H7 (cell line): ENCODE data around the gene USP40. TPM values are rescaled to one million over a fixed set of nuclear protein-coding genes. Genes with fewer than 3 reads are reported as not detected.

Source experiments
- DNase-seq: peaks from one replicate; pipeline ENCODE4 v3.0.0; 2012
- H3K27me3 ChIP-seq: 2 replicates; pipeline ENCODE4 v1.6.0; 2011; ENCODE audit warnings: mild to moderate bottlenecking, low read length; ENCODE audit not compliant: control insufficient read depth, insufficient read depth
- H3K36me3 ChIP-seq: replicated peaks from 2 replicates; pipeline ENCODE4 v1.5.1; 2011; ENCODE audit warnings: low read length; ENCODE audit not compliant: control insufficient read depth, insufficient read depth
- H3K4me3 ChIP-seq: 2 replicates; pipeline ENCODE4 v1.5.1; 2011; ENCODE audit warnings: low read depth, mild to moderate bottlenecking, control low read depth, low read length, moderate library complexity; ENCODE audit not compliant: insufficient read depth
- total RNA-seq: library from RNA; depleted of rRNA; stranded (reverse); fragments of >200 nt; shearing (Covaris generic); gene quantifications from 2 replicates; pipeline ENCODE4 v1.2.3, GENCODE V29; 2014

USP40 gene
- total RNA-seq, 1 experiment from 2014 or later, result 10.8 TPM

DNA sequence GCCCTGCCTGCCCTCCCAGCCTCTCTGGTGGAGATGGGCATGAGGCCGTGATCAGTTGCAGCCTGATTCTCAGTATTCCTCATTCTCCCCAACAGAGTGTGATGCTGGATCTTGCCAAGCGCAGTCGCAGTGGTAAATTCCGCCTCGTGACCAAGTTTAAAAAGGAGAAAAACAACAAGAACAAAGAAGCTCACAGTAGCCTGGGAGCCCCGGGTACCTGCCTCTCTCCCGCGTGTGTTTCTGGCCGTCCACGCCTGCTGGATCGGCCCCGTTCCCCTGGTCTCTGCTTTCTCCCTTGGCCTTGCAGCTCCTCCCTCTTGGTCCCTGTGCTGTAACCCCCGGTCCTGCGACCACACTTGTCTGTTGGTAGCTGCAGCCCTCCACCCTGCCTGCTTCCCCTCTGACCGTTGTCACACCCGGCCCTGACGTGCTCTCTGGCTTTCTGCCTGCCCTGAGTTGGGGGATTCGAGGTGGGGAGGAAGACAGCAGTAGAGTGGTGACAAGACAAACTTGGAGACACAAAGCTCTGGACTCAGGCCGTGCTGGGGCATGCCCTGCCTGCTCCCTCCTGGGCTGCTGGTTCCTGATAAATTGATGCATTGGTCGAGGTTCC, 99.5 kb downstream of the USP40 start:
- Histone ChIP-seq H3K27me3 (no peaks in the 10 kb centered on the region), H3K4me3 (no peak overlapping the region), H3K36me3 (peaks cover 4% of the 10 kb centered on the region)
- no peak for DNase-seq

DNA sequence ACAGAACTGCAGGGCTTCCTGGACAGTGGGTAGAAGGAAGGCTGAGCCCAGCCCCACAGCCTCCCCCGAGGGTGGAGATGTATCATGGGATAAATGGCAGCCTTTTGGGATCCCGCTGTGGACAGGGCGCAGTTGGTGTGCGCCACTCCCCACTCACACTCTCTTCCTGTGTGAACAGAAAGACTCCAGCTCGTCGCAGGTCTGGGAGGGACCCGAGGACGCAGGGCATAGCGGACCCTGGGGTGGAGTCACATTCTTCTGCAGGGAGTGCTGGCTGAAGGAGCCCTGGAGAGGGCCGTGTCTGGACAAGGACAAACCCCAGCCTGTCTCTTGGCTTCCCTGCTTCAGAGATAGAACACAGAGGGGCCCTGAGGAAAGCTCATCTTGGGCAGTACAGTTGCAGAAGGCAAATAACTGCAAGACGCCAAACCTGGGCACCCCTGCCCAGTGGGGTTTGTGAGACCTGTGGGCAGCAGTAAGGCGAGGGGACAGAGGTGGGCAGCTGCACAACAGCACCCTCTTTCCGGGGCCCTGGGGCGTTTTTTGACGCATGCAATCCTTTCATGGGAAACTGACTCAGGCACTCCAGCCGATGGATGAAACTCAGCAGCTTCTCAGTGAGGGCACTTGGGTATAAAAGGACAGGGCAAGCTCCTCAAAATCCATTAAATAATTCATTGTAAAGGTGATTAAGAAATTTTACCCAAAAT, 101.9 kb downstream of the USP40 start:
- no peak for DNase-seq
- H3K36me3 ChIP-seq, result peaks cover 4% of the 10 kb centered on the region
- no peak overlapping the region for H3K4me3 ChIP-seq
- no peaks in the 10 kb centered on the region for H3K27me3 ChIP-seq

DNA sequence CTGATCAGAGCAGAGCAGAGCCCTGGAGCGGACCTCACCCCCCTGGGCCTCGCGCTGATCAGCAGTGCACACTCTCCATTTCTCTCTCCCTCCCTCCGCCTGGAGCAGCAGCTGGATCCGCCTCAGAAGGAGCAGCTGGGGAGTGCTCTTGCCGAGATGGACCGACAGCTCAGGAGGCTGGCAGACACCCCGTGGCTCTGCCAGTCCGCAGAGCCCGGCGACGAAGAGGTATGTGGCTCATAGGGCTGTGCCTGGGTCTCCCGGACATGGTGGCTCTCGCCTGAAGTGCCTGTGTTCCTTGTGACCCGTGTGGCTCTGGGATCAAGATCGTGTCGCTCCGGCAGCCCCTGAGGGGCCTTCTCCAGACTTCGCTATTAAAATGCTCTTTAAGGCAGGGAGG, 102.5 kb downstream of the USP40 start:
- no peak for DNase-seq

DNA sequence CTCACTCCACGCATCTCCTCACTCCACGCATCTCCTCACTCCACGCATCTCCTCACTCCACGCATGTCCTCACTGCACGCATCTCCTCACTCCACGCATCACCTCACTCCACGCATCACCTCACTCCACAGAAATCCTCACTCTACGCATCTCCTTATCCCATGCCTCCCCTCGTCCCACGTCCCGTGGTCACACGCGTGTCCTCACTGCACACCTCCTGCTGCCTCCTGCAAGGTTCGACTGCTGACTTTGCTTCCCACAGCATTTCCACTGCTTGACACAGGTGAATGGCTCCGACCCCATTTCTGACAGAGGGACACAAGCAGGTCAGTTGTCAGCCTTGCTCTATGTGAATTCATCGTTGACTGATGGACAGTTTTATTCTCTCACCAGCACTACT, 103.0 kb downstream of the USP40 start:
- Histone ChIP-seq H3K27me3 (no peaks in the 10 kb centered on the region), H3K4me3 (no peak overlapping the region), H3K36me3 (peaks cover 4% of the 10 kb centered on the region)
- no peak for DNase-seq

More for the DNA sequence above, 102.5 kb downstream of the USP40 start:
- Histone ChIP-seq H3K4me3 (no peak overlapping the region), H3K36me3 (peaks cover 4% of the 10 kb centered on the region), H3K27me3 (no peaks in the 10 kb centered on the region)

DNA sequence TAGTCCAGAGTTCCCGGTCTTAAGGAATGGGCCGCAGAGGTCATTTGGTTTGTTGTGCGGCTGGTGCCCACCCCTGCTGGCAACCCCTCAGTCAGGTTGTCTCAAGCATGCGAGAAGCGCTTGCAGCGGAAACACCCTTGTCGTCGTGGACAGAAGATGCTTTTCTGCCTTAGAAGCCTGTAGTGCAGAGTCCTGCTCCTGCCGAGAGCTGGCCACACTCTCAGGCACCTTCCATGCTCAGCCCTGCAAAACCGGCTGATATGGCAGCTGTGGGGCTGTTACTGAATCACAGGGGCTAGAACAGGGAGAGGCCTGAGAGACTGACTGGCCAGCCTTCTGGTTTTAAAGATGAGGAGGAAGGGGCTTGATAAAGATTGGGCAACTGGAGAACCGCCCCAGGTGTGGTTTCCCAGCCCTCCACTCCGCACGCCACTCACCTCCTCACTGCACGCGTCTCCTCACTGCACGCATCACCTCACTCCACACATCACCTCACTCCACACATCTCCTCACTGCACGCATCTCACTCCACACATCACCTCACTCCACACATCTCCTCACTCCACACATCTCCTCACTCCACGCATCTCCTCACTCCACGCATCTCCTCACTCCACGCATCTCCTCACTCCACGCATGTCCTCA, 103.6 kb downstream of the USP40 start:
- Histone ChIP-seq H3K27me3 (no peaks in the 10 kb centered on the region), H3K4me3 (no peak overlapping the region), H3K36me3 (peaks cover 4% of the 10 kb centered on the region)
- no peak for DNase-seq

DNA sequence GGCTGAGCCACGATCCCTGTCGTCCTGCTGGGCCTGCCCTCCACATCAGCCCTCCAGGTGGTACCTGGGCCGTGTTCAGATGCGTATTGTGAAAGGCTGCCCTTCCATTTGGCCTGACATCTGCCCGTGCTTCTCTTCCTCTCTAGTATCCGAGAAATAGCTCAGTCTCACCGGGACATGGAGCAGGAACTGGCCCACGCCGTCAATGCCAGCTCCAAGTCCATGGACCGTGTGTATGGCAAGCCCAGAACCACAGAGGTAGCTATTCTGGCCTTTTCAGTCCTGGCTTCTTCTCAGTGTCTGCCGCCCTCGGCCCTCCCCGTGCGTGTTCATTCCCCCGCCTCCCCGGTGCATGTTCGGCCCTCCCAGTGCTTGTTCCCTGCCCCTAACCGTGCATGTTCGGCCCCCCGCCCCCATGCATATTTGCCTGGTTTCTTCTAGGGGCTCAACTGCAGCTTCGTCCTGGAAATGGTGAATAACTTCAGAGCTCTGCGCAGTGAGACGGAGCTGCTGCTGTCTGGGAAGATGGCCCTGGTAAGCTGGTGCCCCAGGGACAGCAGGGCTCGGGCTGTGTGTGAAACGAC, 104.3 kb downstream of the USP40 start:
- DNase-seq, result no peak
- Histone ChIP-seq H3K36me3 (peaks cover 4% of the 10 kb centered on the region), H3K4me3 (no peak overlapping the region), H3K27me3 (no peaks in the 10 kb centered on the region)

DNA sequence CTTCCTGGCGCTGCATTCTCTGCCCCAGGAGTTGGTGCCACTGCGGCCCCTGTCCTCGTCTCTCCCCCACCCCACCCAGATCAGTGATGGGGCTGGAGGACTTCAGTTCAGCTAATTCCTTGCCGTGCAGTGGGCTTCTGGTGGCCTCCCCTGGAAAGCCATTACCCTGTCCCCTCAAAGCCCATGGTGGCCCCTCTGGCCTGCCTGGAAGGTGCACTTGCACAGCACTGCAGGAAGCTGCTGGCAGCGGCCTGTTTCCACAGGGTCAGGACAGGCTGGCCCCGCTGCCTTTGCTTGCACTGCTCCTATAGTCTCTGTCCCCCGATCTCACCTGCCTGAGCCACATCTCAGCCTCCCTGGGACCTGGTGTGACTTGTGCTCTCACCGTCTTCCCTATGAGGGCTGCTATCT, 105.1 kb downstream of the USP40 start:
- H3K4me3 ChIP-seq, result no peak overlapping the region
- DNase-seq, result no peak
- no peaks in the 10 kb centered on the region for H3K27me3 ChIP-seq
- peaks cover 5% of the 10 kb centered on the region for H3K36me3 ChIP-seq

DNA sequence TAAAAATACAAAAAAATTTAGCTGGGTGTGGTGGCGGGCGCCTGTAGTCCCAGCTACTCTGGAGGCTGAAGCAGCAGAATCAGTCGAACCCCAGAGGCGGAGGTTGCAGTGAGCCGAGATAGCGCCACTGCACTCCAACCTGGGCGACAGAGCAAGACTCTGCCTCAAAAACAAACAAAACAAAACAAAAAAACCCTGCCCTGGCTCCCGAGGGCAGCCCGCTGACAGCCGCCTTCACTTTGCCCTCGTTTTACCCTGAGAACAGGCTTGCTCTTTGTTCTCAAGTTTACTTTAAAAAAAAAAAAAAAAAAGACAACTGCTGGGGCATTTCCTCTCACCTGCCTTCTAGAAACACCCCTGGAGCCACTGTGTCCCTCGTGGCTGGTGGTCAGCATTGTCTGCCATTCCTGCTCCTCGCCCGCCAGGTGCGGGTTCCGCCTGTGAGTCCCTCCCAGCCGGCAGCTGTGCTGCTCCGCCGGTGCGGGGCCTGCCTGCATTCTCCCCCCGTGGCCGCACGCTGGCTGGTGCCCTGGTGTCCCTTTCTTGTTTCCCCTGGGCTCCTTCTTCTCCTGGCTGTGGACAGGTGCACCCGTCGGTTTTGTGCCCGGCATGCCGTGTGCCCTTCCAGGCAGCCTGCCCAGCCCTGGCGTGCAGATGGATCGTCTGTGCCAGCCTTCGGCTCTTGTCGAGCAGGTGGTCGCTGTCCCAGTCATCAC, 105.7 kb downstream of the USP40 start:
- peaks cover 5% of the 10 kb centered on the region for H3K36me3 ChIP-seq
- H3K27me3 ChIP-seq, result no peaks in the 10 kb centered on the region
- DNase-seq, result no peak
- no peak overlapping the region for H3K4me3 ChIP-seq

DNA sequence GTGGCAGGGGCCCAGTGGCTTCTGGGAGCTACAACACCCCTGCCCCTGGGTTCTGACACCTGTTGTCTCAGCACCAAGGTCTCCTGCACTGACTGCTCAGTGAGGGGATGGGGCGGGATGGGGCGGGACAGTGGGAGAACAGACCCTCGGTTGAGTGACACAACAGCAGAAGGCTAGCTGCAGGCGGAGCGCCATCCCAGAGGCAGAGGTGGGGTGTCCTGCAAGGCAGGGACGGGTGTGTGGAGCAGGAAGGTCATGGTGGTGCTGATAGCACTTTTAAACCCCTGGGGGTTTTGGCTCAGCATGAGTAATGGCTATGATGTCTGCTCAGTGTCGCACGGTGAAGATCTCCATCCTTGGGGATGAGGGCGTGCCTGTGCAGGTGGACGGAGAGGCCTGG, 107.2 kb downstream of the USP40 start:
- H3K4me3 ChIP-seq, result no peak overlapping the region
- DNase-seq, result no peak
- H3K36me3 ChIP-seq, result peaks cover 7% of the 10 kb centered on the region
- H3K27me3 ChIP-seq, result no peaks in the 10 kb centered on the region

DNA sequence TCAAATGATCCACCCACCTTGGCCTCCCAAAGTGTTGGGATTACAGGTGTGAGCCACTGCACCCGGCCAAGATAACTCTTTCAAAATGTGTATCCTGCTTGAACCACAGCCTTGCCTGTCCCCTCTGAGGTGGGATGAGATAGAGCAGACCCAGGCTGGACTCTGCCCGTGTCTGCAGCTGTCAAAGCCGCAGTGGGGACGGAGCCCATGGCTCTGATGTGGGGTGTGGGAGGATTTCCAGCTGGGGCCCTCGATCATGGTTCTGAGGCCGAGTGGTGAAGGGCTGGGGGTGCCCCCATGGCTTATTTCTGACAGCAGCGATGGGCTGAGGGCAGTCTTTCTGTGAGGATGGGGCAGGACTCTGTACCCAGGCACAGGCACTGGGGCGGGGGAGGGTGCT, 107.8 kb downstream of the USP40 start:
- no peak for DNase-seq
- Histone ChIP-seq H3K27me3 (no peaks in the 10 kb centered on the region), H3K4me3 (no peak overlapping the region), H3K36me3 (peaks cover 6% of the 10 kb centered on the region)

DNA sequence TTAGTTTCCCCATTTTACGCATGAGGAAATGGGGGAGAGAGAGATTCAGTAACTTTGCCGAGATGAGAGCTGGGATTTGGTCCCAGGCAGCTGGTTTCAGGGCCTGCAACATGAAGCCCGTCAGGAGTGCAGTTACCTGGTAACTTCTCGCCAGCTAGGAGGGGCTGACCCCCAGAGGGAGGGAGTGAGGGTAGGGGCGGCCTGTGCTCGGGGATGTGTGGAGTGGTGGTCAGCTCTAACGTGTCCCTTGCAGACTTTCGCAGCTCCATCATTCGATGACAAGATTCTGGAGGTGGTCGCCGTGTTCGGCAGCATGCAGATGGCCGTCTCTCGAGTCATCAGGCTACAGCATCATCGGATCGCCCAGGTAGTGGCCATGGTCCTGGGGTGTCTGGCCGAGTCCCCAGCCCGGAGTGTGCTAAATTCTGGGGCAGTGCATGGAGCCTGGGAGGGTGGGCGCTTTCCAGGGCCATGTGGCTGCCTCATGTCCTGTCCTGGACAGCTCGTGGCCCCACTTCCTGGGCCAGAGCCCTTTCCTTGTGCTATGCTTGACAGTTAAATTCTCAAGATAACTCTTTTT, 108.5 kb downstream of the USP40 start:
- no peak overlapping the region for H3K4me3 ChIP-seq
- H3K36me3 ChIP-seq, result peaks cover 5% of the 10 kb centered on the region
- DNase-seq, result no peak
- H3K27me3 ChIP-seq, result no peaks in the 10 kb centered on the region

DNA sequence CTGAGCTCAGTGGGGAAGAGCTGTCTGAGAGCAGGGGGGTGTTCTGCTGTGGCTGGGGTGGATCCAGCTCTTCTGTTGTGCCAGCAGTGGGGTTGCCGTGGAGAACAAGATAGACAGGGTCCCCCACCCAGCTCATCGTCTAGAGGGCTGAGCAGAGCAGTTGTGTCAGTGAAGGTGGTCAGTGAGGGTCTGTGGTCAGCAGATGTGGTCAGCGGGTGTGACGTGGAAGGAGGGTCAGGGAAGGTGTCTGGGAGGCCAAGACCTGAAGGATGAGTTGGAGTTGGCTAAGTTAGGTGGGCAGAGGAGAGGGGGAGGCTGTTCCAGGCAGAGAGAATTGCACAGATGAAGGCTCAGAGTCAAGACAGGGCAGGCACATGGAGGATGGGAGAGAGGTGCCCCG, 109.2 kb downstream of the USP40 start:
- H3K27me3 ChIP-seq, result no peaks in the 10 kb centered on the region
- H3K36me3 ChIP-seq, result peaks cover 4% of the 10 kb centered on the region
- no peak for DNase-seq
- H3K4me3 ChIP-seq, result no peak overlapping the region

DNA sequence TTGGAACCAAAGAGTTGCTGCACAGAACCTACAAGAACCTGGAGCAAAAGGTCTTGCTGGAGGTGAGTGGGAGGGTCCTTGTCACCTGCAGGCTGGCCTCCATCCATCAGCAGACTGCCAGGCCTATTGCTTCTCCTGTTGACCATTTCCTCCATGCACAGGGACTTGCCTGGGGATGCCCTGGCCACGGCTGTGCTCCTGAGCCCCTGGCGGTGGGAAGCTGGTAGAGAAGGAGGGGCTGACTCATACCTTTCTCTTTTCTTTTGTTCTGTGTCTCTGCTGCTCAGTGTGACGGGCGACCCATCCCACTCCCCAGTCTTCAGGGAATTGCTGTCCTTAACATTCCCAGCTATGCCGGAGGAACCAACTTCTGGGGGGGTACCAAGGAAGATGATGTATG, 109.6 kb downstream of the USP40 start:
- peaks cover 8% of the 10 kb centered on the region for H3K36me3 ChIP-seq
- H3K4me3 ChIP-seq, result no peak overlapping the region
- no peaks in the 10 kb centered on the region for H3K27me3 ChIP-seq
- DNase-seq, result peak; percentile 76

DNA sequence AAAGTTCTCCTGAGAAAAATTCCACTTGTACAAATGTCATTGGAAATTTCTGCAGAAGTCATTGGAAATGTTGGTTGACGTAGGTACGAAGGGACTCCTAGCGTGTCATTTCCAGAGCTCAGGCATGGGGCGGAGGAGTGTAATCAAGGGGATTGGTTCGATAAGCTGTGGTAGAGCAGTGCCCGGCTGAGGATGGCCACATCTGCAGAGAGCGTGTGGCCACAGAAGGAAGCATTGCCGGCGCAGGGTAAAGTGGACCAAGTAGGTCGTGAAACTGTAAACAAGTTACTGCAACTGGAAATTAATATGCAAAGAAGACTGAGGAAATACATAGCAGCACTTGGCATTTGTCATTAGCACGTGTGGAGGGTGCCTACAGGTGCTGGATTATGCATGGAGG, 110.5 kb downstream of the USP40 start:
- Histone ChIP-seq H3K4me3 (no peak overlapping the region), H3K36me3 (peaks cover 8% of the 10 kb centered on the region), H3K27me3 (no peaks in the 10 kb centered on the region)
- no peak for DNase-seq
